ENCODE data around the gene PYGL. TPM values are rescaled to one million over a fixed set of nuclear protein-coding genes. Genes with fewer than 3 reads are reported as not detected.

The PYGL gene
- total RNA-seq, 1 experiment from 2014 or later, result 174 TPM

DNA sequence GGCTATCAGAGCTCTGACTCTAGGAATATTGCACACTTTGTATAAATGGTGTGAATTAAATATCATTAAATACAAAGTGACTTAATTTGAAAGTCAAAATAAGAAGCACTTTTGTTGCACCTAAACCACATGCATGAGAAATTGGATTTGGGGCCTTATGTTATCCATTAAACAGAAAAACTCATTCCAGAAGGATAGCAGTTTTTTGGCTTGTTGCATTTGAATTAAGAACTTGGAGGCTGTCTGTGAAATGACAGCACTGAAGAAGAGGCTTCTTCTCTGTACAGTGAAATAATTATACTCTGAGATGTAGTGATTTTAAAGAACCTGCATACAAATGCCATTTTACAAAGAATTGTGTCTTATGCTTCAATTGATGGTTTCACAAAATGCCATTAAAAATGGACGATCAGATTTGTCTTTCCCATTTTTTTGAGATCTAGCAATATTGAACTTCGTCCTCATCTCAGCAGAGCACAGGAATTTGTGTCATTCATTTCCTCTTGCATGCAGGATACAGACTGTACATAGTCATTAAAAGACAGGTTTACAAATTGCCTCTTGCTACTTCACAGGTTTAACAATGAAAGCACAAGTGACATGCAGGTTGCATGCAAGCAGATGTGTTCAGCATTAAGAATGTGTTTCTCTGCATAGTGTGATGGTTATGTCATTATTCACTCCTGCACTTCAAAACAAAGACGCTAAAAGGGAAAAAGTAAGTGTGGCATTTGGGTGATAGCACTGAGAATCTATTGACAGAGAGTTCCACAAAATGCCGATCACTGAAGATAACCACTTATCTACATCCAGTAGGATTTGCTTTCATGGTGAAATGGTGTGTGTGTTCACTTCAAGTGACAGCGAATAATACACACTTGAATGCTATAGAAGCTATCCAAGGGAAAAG, 35.9 kb upstream of the PYGL start:
- ATAC-seq, result no peak
- no TSS peak for BruUV-seq (replicated peaks)
- intact Hi-C loops (cut with micrococcal nuclease), result no loop called here

DNA sequence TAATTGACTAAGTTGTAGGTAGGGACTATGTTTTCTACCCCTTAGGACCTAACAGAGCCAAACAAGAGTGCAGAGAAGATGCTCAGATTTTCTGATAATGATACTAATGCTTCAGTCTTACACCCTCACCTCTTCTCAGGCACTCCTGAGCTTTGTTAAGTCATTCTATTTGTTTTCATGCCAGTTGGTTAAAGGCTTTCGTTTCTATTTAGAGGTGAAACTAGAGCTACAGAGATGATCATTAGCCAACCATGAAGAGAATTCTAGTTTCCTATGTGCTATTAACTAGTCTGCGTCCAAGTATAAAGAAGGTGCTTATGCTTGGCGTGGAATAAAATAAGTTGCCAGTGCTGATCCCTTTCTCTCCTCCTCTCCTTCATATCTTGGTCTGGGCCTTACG, 34.6 kb upstream of the PYGL start:
- H2AFZ ChIP-seq (ENCODE audit: low read length), result no peak overlapping the region
- H3K4me1 ChIP-seq (ENCODE audit: insufficient read depth, low read length), result no peaks in the 10 kb centered on the region
- DNase-seq (no peak), ATAC-seq (no peak)
- no peaks in the 10 kb centered on the region for H3F3A ChIP-seq (ENCODE audit: low read length, unreplicated experiment)
- BruUV-seq (replicated peaks), result no TSS peak
- H3K9me2 ChIP-seq (replicated peaks; ENCODE audit: low read length), result no peaks in the 10 kb centered on the region
- H3K9me3 ChIP-seq (ENCODE audit: low read length), result no peaks in the 10 kb centered on the region
- ChIA-PET POLR2A (ENCODE audit: unreplicated experiment) (no interaction called here), CTCF (no interaction called here)
- H3K79me2 ChIP-seq (ENCODE audit: low read length), result no peaks in the 10 kb centered on the region
- H3K4me2 ChIP-seq (ENCODE audit: low read length), result no peak overlapping the region
- intact Hi-C loops (cut with micrococcal nuclease), result no loop called here
- peaks cover 11% of the 10 kb centered on the region; the same call in 1 of the 2 replicates for H3K27me3 ChIP-seq (ENCODE audit: low read length)
- H4K20me1 ChIP-seq (ENCODE audit: low read length), result no peaks in the 10 kb centered on the region
- no peak overlapping the region for H3K9ac ChIP-seq (ENCODE audit: low read length)
- no peak overlapping the region for H3K4me3 ChIP-seq (ENCODE audit: low read length)
- H3K27ac ChIP-seq (ENCODE audit: low read length), result no peak overlapping the region
- TF ChIP-seq EZH2phosphoT487 (IDR thresholded peaks at IDR 0.05; ENCODE audit: borderline replicate concordance, low read length), result no peak
- no peak for TF ChIP-seq CTCF (conservative IDR thresholded peaks at IDR 0.05; ENCODE audit: low read depth, low read length)
- TF ChIP-seq EZH2 (IDR thresholded peaks at IDR 0.05; ENCODE audit: low read length, unreplicated experiment), result no peak
- H3K36me3 ChIP-seq (ENCODE audit: low read depth, low read length), result no peaks in the 10 kb centered on the region

More for the DNA sequence above, 35.9 kb upstream of the PYGL start:
- Histone ChIP-seq H3K27ac (ENCODE audit: low read length) (no peak overlapping the region), H3K4me1 (ENCODE audit: insufficient read depth, low read length) (no peaks in the 10 kb centered on the region), H3K79me2 (ENCODE audit: low read length) (no peaks in the 10 kb centered on the region), H3K27me3 (ENCODE audit: low read length) (peaks cover 11% of the 10 kb centered on the region; the same call in 1 of the 2 replicates), H3K9me2 (replicated peaks; ENCODE audit: low read length) (no peaks in the 10 kb centered on the region), H4K20me1 (ENCODE audit: low read length) (no peaks in the 10 kb centered on the region), H3F3A (ENCODE audit: low read length, unreplicated experiment) (no peaks in the 10 kb centered on the region), H3K4me2 (ENCODE audit: low read length) (no peak overlapping the region), H3K4me3 (ENCODE audit: low read length) (no peak overlapping the region), H3K9ac (ENCODE audit: low read length) (no peak overlapping the region), H3K9me3 (ENCODE audit: low read length) (no peaks in the 10 kb centered on the region), H2AFZ (ENCODE audit: low read length) (no peak overlapping the region), H3K36me3 (ENCODE audit: low read depth, low read length) (no peaks in the 10 kb centered on the region)
- DNase-seq, result no peak
- ChIA-PET CTCF (no interaction called here), POLR2A (ENCODE audit: unreplicated experiment) (interaction anchor here (0.8 kb wide), 1 partner anchor 972 kb away, joined by 4 read pairs; no protein-coding TSS in a partner anchor)
- TF ChIP-seq EZH2 (IDR thresholded peaks at IDR 0.05; ENCODE audit: low read length, unreplicated experiment), result no peak
- TF ChIP-seq EZH2phosphoT487 (IDR thresholded peaks at IDR 0.05; ENCODE audit: borderline replicate concordance, low read length), result no peak

DNA sequence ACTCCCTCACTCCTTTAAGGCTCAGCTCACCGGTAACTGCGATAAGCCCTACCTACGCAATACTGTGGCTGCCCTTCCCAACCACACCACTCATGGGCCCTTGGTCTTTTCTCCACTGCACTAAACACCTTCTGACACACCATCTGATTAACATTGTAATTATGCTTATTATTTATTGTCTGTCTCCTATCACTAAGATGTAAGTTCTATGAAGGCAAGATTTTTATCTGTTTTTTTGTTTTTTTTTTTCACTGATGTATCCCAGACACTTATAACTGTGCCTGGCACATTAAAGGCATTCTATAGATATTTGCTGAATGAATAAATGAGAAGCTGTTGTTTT, 34.2 kb upstream of the PYGL start:
- no peak for ATAC-seq
- no peak overlapping the region for H3K4me3 ChIP-seq (ENCODE audit: low read length)
- no peak overlapping the region for H3K9ac ChIP-seq (ENCODE audit: low read length)
- H3F3A ChIP-seq (ENCODE audit: low read length, unreplicated experiment), result no peaks in the 10 kb centered on the region
- peaks cover 11% of the 10 kb centered on the region; the same call in 1 of the 2 replicates for H3K27me3 ChIP-seq (ENCODE audit: low read length)
- no peaks in the 10 kb centered on the region for H4K20me1 ChIP-seq (ENCODE audit: low read length)
- no peak for TF ChIP-seq CTCF (conservative IDR thresholded peaks at IDR 0.05; ENCODE audit: low read depth, low read length)
- no peak for TF ChIP-seq EZH2phosphoT487 (IDR thresholded peaks at IDR 0.05; ENCODE audit: borderline replicate concordance, low read length)
- TF ChIP-seq EZH2 (IDR thresholded peaks at IDR 0.05; ENCODE audit: low read length, unreplicated experiment), result no peak
- no TSS peak for BruUV-seq (replicated peaks)
- intact Hi-C loops (cut with micrococcal nuclease), result no loop called here
- H3K4me2 ChIP-seq (ENCODE audit: low read length), result no peak overlapping the region
- DNase-seq, result no peak
- no peaks in the 10 kb centered on the region for H3K4me1 ChIP-seq (ENCODE audit: insufficient read depth, low read length)
- no peak overlapping the region for H3K27ac ChIP-seq (ENCODE audit: low read length)
- no peak overlapping the region for H2AFZ ChIP-seq (ENCODE audit: low read length)
- POLR2A ChIA-PET (ENCODE audit: unreplicated experiment), result no interaction called here
- no peaks in the 10 kb centered on the region for H3K36me3 ChIP-seq (ENCODE audit: low read depth, low read length)
- CTCF ChIA-PET, result no interaction called here
- H3K79me2 ChIP-seq (ENCODE audit: low read length), result no peaks in the 10 kb centered on the region
- no peaks in the 10 kb centered on the region for H3K9me3 ChIP-seq (ENCODE audit: low read length)
- no peaks in the 10 kb centered on the region for H3K9me2 ChIP-seq (replicated peaks; ENCODE audit: low read length)
